WTC11 (cell line): ENCODE results near the gene WTIP. TPM values are rescaled to one million over a fixed set of nuclear protein-coding genes. Genes with fewer than 3 reads are reported as not detected.

Experiments
- ATAC-seq: fragments of 200-7000 bp; cut with Tn5 transposase; 2 replicates; pipeline ENCODE4 v1.10.0; 2021; ENCODE audit warnings: mild to moderate bottlenecking, moderate library complexity
- CTCF ChIA-PET: fragments of 300-600 bp; sonication (Branson Sonifier 250); formaldehyde crosslinking; loops from one replicate; lab custom pipeline; 2021; ENCODE audit warnings: antibody characterized with exemption; lab: Charles Lee
- POLR2A ChIA-PET: fragments of 350-600 bp; sonication (Branson Sonifier 250); formaldehyde crosslinking; loops from one replicate; lab custom pipeline; 2021; ENCODE audit warnings: antibody characterized with exemption; lab: Charles Lee
- DNase-seq: peaks from one replicate; pipeline ENCODE4 v3.0.0; 2021; ENCODE audit warnings: low spot score
- H3K27ac Mint-ChIP-seq: 2 replicates; pipeline ENCODE4 v1.8.0; 2021; ENCODE audit warnings: mixed read lengths
- H3K27me3 Mint-ChIP-seq: 2 replicates; pipeline ENCODE4 v1.8.0; 2021; ENCODE audit warnings: low read depth, mild to moderate bottlenecking, moderate library complexity, mixed read lengths
- H3K36me3 Mint-ChIP-seq: 2 replicates; pipeline ENCODE4 v1.8.0; 2021; ENCODE audit warnings: mixed read lengths
- H3K4me1 Mint-ChIP-seq: 2 replicates; pipeline ENCODE4 v1.8.0; 2022; ENCODE audit warnings: mixed read lengths
- H3K4me3 Mint-ChIP-seq: 2 replicates; pipeline ENCODE4 v1.8.0; 2021; ENCODE audit warnings: mild to moderate bottlenecking, moderate library complexity, mixed read lengths
- H3K9me3 Mint-ChIP-seq: 2 replicates; pipeline ENCODE4 v1.8.0; 2021; ENCODE audit warnings: mixed read lengths
- ELF4 ChIP-seq: sonication (generic); formaldehyde crosslinking; IDR thresholded peaks from 2 replicates; pipeline ENCODE4 v1.8.1; 2022; ENCODE audit warnings: low read depth, mild to moderate bottlenecking, moderate library complexity, missing genetic modification reagents
- GRHL2 ChIP-seq: fragments of 250-450 bp; sonication (Bioruptor Pico); IDR thresholded peaks from 2 replicates; pipeline ENCODE4 v1.8.0; 2022; ENCODE audit warnings: mild to moderate bottlenecking, moderate library complexity; ENCODE audit not compliant: insufficient replicate concordance, severe bottlenecking
- NR3C1 ChIP-seq: sonication (generic); formaldehyde crosslinking; conservative IDR thresholded peaks from 2 replicates; pipeline ENCODE4 v1.8.1; 2023; ENCODE audit warnings: low read depth, mild to moderate bottlenecking, missing genetic modification reagents
- OVOL2 ChIP-seq: fragments of 250-450 bp; sonication (Bioruptor Pico); IDR thresholded peaks from 2 replicates; pipeline ENCODE4 v1.9.0; 2021; ENCODE audit warnings: mild to moderate bottlenecking, borderline replicate concordance
- SMAD4 ChIP-seq: sonication (generic); formaldehyde crosslinking; IDR thresholded peaks from 2 replicates; pipeline ENCODE4 v1.8.0; 2022; ENCODE audit warnings: mild to moderate bottlenecking, missing genetic modification reagents
- SOX15 ChIP-seq: fragments of 250-450 bp; sonication (Bioruptor Pico); IDR thresholded peaks from 2 replicates; pipeline ENCODE4 v1.9.0; 2021; ENCODE audit warnings: mild to moderate bottlenecking
- ZNF219 ChIP-seq: sonication (generic); formaldehyde crosslinking; IDR thresholded peaks from 2 replicates; pipeline ENCODE4 v1.8.0; 2023; ENCODE audit warnings: missing genetic modification reagents, mild to moderate bottlenecking, borderline replicate concordance
- ZNF423 ChIP-seq: fragments of 250-450 bp; sonication (Bioruptor Pico); IDR thresholded peaks from 2 replicates; pipeline ENCODE4 v2.1.2; 2022; ENCODE audit warnings: mild to moderate bottlenecking, moderate library complexity
- total RNA-seq: library from RNA; stranded (reverse); gene quantifications from 3 replicates; pipeline ENCODE4 v1.2.3, GENCODE V29; 2021
- TF ChIP-seq, protein P1 (sequence below): sonication (generic); formaldehyde crosslinking; IDR thresholded peaks from 2 replicates; pipeline ENCODE4 v1.8.0; 2022; ENCODE audit warnings: mild to moderate bottlenecking, missing genetic modification reagents
- TF ChIP-seq, protein P2 (sequence below): fragments of 250-450 bp; sonication (Bioruptor Pico); IDR thresholded peaks from 2 replicates; pipeline ENCODE4 v1.9.0; 2021; ENCODE audit warnings: mild to moderate bottlenecking
- TF ChIP-seq, protein P3 (sequence below): sonication (generic); formaldehyde crosslinking; IDR thresholded peaks from 2 replicates; pipeline ENCODE4 v1.8.0; 2022; ENCODE audit warnings: missing genetic modification reagents
- TF ChIP-seq, protein P4 (sequence below): fragments of 250-450 bp; sonication (Bioruptor Pico); IDR thresholded peaks from 2 replicates; pipeline ENCODE4 v1.9.0; 2021; ENCODE audit warnings: mild to moderate bottlenecking, borderline replicate concordance
- TF ChIP-seq, protein P5 (sequence below): sonication (generic); formaldehyde crosslinking; IDR thresholded peaks from 2 replicates; pipeline ENCODE4 v1.8.1; 2023; ENCODE audit warnings: mild to moderate bottlenecking, missing genetic modification reagents, moderate library complexity

WTIP gene
- total RNA-seq, 1 experiment from 2014 or later = 14.3 TPM

DNA sequence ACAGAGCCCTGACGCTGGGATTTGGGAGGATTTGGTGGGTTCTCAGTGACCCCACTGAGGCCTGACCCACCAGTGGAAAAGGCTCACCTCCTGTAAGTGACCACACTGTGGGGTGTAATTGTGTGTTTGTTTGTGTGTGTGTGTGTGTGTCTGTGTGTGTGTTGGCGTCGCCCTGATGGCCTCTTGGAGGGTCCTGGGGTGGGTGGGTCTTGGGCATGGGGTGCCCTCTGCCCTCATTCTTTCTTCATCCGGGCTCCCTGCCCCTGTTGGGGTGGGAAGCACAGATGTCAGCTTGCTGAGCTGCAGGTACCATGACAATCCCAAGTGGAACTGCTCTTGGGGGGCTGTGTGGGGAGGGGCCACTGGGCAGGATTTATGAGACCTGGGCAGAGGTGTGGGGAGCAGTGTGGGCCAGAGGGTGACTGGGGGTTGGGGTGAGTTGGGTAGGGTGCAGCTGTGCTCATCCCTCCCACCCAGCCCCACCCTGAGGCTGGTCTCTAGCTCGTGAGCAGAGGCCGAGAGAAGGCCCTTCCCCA lies 22.8 kb downstream of the WTIP start:
- Mint-ChIP-seq H3K27me3 (no peaks in the 10 kb centered on the region; the same call in 1 of the 2 replicates), H3K36me3 (0 out of 2 replicates have a peak, but pooled peaks cover 3% of the 10 kb centered on the region), H3K9me3 (no peaks in the 10 kb centered on the region), H3K27ac (no peak overlapping the region), H3K4me1 (peaks cover 12% of the 10 kb centered on the region), H3K4me3 (no peak overlapping the region)
- TF ChIP-seq ZNF219 = no peak
- TF ChIP-seq, protein P1, sequence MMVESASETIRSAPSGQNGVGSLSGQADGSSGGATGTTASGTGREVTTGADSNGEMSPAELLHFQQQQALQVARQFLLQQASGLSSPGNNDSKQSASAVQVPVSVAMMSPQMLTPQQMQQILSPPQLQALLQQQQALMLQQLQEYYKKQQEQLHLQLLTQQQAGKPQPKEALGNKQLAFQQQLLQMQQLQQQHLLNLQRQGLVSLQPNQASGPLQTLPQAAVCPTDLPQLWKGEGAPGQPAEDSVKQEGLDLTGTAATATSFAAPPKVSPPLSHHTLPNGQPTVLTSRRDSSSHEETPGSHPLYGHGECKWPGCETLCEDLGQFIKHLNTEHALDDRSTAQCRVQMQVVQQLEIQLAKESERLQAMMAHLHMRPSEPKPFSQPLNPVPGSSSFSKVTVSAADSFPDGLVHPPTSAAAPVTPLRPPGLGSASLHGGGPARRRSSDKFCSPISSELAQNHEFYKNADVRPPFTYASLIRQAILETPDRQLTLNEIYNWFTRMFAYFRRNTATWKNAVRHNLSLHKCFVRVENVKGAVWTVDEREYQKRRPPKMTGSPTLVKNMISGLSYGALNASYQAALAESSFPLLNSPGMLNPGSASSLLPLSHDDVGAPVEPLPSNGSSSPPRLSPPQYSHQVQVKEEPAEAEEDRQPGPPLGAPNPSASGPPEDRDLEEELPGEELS = no peak
- ChIA-PET CTCF (interaction anchor here (0.7 kb wide), 1 partner anchor 32 kb away, joined by 4 read pairs; no protein-coding TSS in a partner anchor), POLR2A (no interaction called here)
- ATAC-seq (no peak), DNase-seq (no peak)

DNA sequence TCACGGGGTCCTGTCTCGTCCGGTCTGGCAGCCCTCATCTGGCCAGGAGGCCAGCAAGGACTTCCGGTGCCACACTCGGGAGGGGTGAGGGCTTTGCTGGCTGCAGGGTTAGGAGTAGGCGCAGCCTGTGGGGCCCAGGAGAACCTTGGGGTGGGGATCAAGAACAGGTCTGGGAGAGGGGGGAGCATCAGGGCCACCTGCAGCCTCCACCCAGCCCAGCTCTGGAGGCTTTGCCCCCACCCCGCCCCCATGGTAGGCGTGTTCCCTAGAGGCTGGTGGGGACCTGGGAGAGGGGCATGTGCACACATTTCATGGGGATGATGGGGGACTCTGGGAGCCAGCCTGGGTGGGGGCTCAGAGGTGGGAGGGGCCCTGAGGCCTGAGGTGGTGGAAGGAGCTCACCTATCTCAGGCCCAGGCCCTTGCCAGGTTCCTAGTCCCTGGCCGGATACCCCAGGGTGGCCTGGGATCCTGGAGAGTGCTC lies 23.3 kb downstream of the WTIP start:
- ATAC-seq (no peak), DNase-seq (no peak)
- H3K36me3 Mint-ChIP-seq = 0 out of 2 replicates have a peak, but pooled peaks cover 3% of the 10 kb centered on the region
- H3K27me3 Mint-ChIP-seq = no peaks in the 10 kb centered on the region; the same call in 1 of the 2 replicates
- no peak overlapping the region for H3K4me3 Mint-ChIP-seq
- ChIA-PET CTCF (interaction anchor here (0.7 kb wide), 1 partner anchor 31 kb away, joined by 4 read pairs; no protein-coding TSS in a partner anchor), POLR2A (no interaction called here)
- H3K4me1 Mint-ChIP-seq = peaks cover 7% of the 10 kb centered on the region
- H3K27ac Mint-ChIP-seq = no peak overlapping the region
- no peaks in the 10 kb centered on the region for H3K9me3 Mint-ChIP-seq
- no peak for TF ChIP-seq SMAD4 (CRISPR knock-in tag)
- TF ChIP-seq, protein P2, sequence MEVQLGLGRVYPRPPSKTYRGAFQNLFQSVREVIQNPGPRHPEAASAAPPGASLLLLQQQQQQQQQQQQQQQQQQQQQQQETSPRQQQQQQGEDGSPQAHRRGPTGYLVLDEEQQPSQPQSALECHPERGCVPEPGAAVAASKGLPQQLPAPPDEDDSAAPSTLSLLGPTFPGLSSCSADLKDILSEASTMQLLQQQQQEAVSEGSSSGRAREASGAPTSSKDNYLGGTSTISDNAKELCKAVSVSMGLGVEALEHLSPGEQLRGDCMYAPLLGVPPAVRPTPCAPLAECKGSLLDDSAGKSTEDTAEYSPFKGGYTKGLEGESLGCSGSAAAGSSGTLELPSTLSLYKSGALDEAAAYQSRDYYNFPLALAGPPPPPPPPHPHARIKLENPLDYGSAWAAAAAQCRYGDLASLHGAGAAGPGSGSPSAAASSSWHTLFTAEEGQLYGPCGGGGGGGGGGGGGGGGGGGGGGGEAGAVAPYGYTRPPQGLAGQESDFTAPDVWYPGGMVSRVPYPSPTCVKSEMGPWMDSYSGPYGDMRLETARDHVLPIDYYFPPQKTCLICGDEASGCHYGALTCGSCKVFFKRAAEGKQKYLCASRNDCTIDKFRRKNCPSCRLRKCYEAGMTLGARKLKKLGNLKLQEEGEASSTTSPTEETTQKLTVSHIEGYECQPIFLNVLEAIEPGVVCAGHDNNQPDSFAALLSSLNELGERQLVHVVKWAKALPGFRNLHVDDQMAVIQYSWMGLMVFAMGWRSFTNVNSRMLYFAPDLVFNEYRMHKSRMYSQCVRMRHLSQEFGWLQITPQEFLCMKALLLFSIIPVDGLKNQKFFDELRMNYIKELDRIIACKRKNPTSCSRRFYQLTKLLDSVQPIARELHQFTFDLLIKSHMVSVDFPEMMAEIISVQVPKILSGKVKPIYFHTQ (CRISPR knock-in tag) = no peak
- no peak for TF ChIP-seq GRHL2 (CRISPR knock-in tag)
- TF ChIP-seq NR3C1 (CRISPR knock-in tag) = no peak
- no peak for TF ChIP-seq ZNF423
- no peak for TF ChIP-seq OVOL2 (CRISPR knock-in tag)
- no peak for TF ChIP-seq ELF4 (CRISPR knock-in tag)
- TF ChIP-seq, protein P1 = no peak
- TF ChIP-seq, protein P3, sequence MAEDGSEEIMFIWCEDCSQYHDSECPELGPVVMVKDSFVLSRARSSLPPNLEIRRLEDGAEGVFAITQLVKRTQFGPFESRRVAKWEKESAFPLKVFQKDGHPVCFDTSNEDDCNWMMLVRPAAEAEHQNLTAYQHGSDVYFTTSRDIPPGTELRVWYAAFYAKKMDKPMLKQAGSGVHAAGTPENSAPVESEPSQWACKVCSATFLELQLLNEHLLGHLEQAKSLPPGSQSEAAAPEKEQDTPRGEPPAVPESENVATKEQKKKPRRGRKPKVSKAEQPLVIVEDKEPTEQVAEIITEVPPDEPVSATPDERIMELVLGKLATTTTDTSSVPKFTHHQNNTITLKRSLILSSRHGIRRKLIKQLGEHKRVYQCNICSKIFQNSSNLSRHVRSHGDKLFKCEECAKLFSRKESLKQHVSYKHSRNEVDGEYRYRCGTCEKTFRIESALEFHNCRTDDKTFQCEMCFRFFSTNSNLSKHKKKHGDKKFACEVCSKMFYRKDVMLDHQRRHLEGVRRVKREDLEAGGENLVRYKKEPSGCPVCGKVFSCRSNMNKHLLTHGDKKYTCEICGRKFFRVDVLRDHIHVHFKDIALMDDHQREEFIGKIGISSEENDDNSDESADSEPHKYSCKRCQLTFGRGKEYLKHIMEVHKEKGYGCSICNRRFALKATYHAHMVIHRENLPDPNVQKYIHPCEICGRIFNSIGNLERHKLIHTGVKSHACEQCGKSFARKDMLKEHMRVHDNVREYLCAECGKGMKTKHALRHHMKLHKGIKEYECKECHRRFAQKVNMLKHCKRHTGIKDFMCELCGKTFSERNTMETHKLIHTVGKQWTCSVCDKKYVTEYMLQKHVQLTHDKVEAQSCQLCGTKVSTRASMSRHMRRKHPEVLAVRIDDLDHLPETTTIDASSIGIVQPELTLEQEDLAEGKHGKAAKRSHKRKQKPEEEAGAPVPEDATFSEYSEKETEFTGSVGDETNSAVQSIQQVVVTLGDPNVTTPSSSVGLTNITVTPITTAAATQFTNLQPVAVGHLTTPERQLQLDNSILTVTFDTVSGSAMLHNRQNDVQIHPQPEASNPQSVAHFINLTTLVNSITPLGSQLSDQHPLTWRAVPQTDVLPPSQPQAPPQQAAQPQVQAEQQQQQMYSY (CRISPR knock-in tag) = no peak
- TF ChIP-seq, protein P4, sequence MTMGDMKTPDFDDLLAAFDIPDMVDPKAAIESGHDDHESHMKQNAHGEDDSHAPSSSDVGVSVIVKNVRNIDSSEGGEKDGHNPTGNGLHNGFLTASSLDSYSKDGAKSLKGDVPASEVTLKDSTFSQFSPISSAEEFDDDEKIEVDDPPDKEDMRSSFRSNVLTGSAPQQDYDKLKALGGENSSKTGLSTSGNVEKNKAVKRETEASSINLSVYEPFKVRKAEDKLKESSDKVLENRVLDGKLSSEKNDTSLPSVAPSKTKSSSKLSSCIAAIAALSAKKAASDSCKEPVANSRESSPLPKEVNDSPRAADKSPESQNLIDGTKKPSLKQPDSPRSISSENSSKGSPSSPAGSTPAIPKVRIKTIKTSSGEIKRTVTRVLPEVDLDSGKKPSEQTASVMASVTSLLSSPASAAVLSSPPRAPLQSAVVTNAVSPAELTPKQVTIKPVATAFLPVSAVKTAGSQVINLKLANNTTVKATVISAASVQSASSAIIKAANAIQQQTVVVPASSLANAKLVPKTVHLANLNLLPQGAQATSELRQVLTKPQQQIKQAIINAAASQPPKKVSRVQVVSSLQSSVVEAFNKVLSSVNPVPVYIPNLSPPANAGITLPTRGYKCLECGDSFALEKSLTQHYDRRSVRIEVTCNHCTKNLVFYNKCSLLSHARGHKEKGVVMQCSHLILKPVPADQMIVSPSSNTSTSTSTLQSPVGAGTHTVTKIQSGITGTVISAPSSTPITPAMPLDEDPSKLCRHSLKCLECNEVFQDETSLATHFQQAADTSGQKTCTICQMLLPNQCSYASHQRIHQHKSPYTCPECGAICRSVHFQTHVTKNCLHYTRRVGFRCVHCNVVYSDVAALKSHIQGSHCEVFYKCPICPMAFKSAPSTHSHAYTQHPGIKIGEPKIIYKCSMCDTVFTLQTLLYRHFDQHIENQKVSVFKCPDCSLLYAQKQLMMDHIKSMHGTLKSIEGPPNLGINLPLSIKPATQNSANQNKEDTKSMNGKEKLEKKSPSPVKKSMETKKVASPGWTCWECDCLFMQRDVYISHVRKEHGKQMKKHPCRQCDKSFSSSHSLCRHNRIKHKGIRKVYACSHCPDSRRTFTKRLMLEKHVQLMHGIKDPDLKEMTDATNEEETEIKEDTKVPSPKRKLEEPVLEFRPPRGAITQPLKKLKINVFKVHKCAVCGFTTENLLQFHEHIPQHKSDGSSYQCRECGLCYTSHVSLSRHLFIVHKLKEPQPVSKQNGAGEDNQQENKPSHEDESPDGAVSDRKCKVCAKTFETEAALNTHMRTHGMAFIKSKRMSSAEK (CRISPR knock-in tag) = no peak
- TF ChIP-seq, protein P5, sequence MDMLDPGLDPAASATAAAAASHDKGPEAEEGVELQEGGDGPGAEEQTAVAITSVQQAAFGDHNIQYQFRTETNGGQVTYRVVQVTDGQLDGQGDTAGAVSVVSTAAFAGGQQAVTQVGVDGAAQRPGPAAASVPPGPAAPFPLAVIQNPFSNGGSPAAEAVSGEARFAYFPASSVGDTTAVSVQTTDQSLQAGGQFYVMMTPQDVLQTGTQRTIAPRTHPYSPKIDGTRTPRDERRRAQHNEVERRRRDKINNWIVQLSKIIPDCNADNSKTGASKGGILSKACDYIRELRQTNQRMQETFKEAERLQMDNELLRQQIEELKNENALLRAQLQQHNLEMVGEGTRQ (CRISPR knock-in tag) = no peak
- no peak for TF ChIP-seq SOX15 (CRISPR knock-in tag)
